OCI-LY7 (cell line): ENCODE results near the gene CRIM1. TPM values are rescaled to one million over a fixed set of nuclear protein-coding genes. Genes with fewer than 3 reads are reported as not detected.

ENCODE experiments used
- BruUV-seq: library from RNA; stranded (reverse); fragments of 400-500 nt; replicated peaks from 2 replicates; lab custom pipeline; 2021; lab: Mats Ljungman, UMichigan
- CTCF ChIA-PET: fragments of 300-600 bp; sonication (Branson Sonifier 250); formaldehyde crosslinking; loops from one replicate; lab custom pipeline; 2022; ENCODE audit warnings: antibody characterized with exemption; ENCODE audit not compliant: unreplicated experiment; lab: Charles Lee
- POLR2A ChIA-PET: fragments of 300-600 bp; sonication (Branson Sonifier 250); formaldehyde crosslinking; loops from one replicate; lab custom pipeline; 2022; ENCODE audit warnings: antibody characterized with exemption; lab: Charles Lee
- DNase-seq: peaks from one replicate; pipeline ENCODE4 v3.0.0-alpha.2; 2015; ENCODE audit warnings: low spot score
- H2AFZ ChIP-seq: fragments of 200-600 bp; sonication (generic), shearing (Covaris generic); 2 replicates; pipeline ENCODE4 v1.6.1; 2014; ENCODE audit warnings: mild to moderate bottlenecking, antibody characterized with exemption, low read length, moderate library complexity
- H3K27ac ChIP-seq: fragments of 200-600 bp; sonication (generic); 2 replicates; pipeline ENCODE4 v1.5.1; 2014; ENCODE audit warnings: mixed run types, low read depth, mild to moderate bottlenecking, moderate library complexity, low read length, inconsistent platforms; ENCODE audit not compliant: poor library complexity, severe bottlenecking
- H3K36me3 ChIP-seq: fragments of 200-600 bp; sonication (generic); 2 replicates; pipeline ENCODE4 v1.6.1; 2014; ENCODE audit warnings: mild to moderate bottlenecking, antibody characterized with exemption, low read length, moderate library complexity, mixed read lengths; ENCODE audit not compliant: insufficient read depth
- H3K4me1 ChIP-seq: fragments of 200-600 bp; sonication (generic); 2 replicates; pipeline ENCODE4 v1.5.1; 2014; ENCODE audit warnings: mild to moderate bottlenecking, low read length; ENCODE audit not compliant: insufficient read depth, poor library complexity, severe bottlenecking
- H3K4me2 ChIP-seq: fragments of 200-600 bp; sonication (generic); 2 replicates; pipeline ENCODE4 v1.6.1; 2014; ENCODE audit warnings: mild to moderate bottlenecking, low read length
- H3K4me3 ChIP-seq: fragments of 200-600 bp; sonication (generic); 2 replicates; pipeline ENCODE4 v1.5.1; 2014; ENCODE audit warnings: mild to moderate bottlenecking, low read depth, low read length; ENCODE audit not compliant: poor library complexity, severe bottlenecking
- H3K79me2 ChIP-seq: fragments of 200-600 bp; sonication (generic); 2 replicates; pipeline ENCODE4 v1.6.1; 2016; ENCODE audit warnings: low read depth, mild to moderate bottlenecking, low read length, moderate library complexity, mixed read lengths; ENCODE audit not compliant: insufficient read depth
- H3K9me2 ChIP-seq: fragments of 200-600 bp; sonication (generic); 2 replicates; pipeline ENCODE4 v1.6.1; 2016; ENCODE audit warnings: mild to moderate bottlenecking, low read length, mixed read lengths; ENCODE audit not compliant: insufficient read depth
- H3K9me3 ChIP-seq: fragments of 200-600 bp; sonication (generic); 2 replicates; pipeline ENCODE4 v1.6.1; 2014; ENCODE audit warnings: mild to moderate bottlenecking, mixed run types, low read length, mixed read lengths
- H4K20me1 ChIP-seq: fragments of 200-600 bp; sonication (generic); 2 replicates; pipeline ENCODE4 v1.6.1; 2014; ENCODE audit warnings: mild to moderate bottlenecking, antibody characterized with exemption, low read length, moderate library complexity, mixed read lengths; ENCODE audit not compliant: insufficient read depth
- CTCF ChIP-seq: fragments of 200-600 bp; sonication (generic); conservative IDR thresholded peaks from 2 replicates; pipeline ENCODE4 v1.5.1; 2014; ENCODE audit warnings: mild to moderate bottlenecking, antibody characterized with exemption, low read length, moderate library complexity, mixed read lengths
- EZH2phosphoT487 ChIP-seq: fragments of 200-600 bp; sonication (generic); IDR thresholded peaks from 2 replicates; pipeline ENCODE4 v1.6.1; 2018; ENCODE audit warnings: low read depth, borderline replicate concordance, mild to moderate bottlenecking, mixed run types, antibody characterized with exemption, low read length, moderate library complexity, mixed read lengths
- intact Hi-C: fragments of 100-400 bp; cut with micrococcal nuclease; formaldehyde crosslinking; loops from one replicate; pipeline ENCODE4 v1.10.0; 2022; ENCODE audit not compliant: unreplicated experiment
- total RNA-seq, 2 experiments: library from RNA; depleted of rRNA in 1 of 2; stranded (reverse); fragments of >200 nt in 1 of 2; shearing (Covaris generic) in 1 of 2; gene quantifications; 2 replicates each; pipeline ENCODE4 v1.2.3, GENCODE V29; 2014 to 2022

The CRIM1 gene
- total RNA-seq, 2 experiments from 2014 or later = 37.0 to 47.4 TPM

- Histone ChIP-seq H2AFZ (no peak overlapping the region), H4K20me1 (no peaks in the 10 kb centered on the region), H3K9me3 (no peaks in the 10 kb centered on the region), H3K4me2 (no peak overlapping the region), H3K9me2 (no peaks in the 10 kb centered on the region), H3K36me3 (no peaks in the 10 kb centered on the region), H3K27ac (no peak overlapping the region), H3K4me1 (no peaks in the 10 kb centered on the region), H3K79me2 (no peaks in the 10 kb centered on the region), H3K4me3 (no peak overlapping the region)
- BruUV-seq = no TSS peak
- TF ChIP-seq CTCF (no peak), EZH2phosphoT487 (no peak)
- intact Hi-C loops = no loop called here
- CTCF ChIA-PET = no interaction called here
- DNase-seq = no peak
- POLR2A ChIA-PET = interaction anchor here (1.3 kb wide), 1 partner anchor 10 kb away, joined by 4 read pairs; no protein-coding TSS in a partner anchor
These were observed 18.2 kb upstream of the CRIM1 start for GRCh38 chr2:36337354-36337753.

- Histone ChIP-seq H3K4me3 (no peak overlapping the region), H3K4me1 (no peaks in the 10 kb centered on the region), H3K4me2 (no peak overlapping the region), H3K27ac (no peak overlapping the region), H4K20me1 (no peaks in the 10 kb centered on the region), H3K9me2 (no peaks in the 10 kb centered on the region), H3K9me3 (no peaks in the 10 kb centered on the region), H3K79me2 (no peaks in the 10 kb centered on the region), H2AFZ (no peak overlapping the region), H3K36me3 (no peaks in the 10 kb centered on the region)
- no TSS peak for BruUV-seq
- DNase-seq = no peak
- POLR2A ChIA-PET = interaction anchor here (1.3 kb wide), 1 partner anchor 9 kb away, joined by 4 read pairs; no protein-coding TSS in a partner anchor
- intact Hi-C loops = no loop called here
- TF ChIP-seq CTCF (no peak), EZH2phosphoT487 (no peak)
- CTCF ChIA-PET = no interaction called here
These were observed 17.3 kb upstream of the CRIM1 start for GRCh38 chr2:36338124-36338826.

GRCh38 chr2:36338827-36339145, 16.8 kb upstream of the CRIM1 start:
- no peak overlapping the region for H2AFZ ChIP-seq
- H3K9me2 ChIP-seq = no peaks in the 10 kb centered on the region
- no peaks in the 10 kb centered on the region for H3K79me2 ChIP-seq
- TF ChIP-seq EZH2phosphoT487 (no peak), CTCF (no peak)
- no TSS peak for BruUV-seq
- intact Hi-C loops = no loop called here
- H3K4me3 ChIP-seq = no peak overlapping the region
- no peaks in the 10 kb centered on the region for H4K20me1 ChIP-seq
- CTCF ChIA-PET = no interaction called here
- H3K36me3 ChIP-seq = no peaks in the 10 kb centered on the region
- H3K9me3 ChIP-seq = no peaks in the 10 kb centered on the region
- no peak for DNase-seq
- no peak overlapping the region for H3K27ac ChIP-seq
- POLR2A ChIA-PET = interaction anchor here (1.3 kb wide), 1 partner anchor 8 kb away, joined by 4 read pairs; no protein-coding TSS in a partner anchor
- H3K4me2 ChIP-seq = no peak overlapping the region
- no peaks in the 10 kb centered on the region for H3K4me1 ChIP-seq
